NOMO-1 (cell line): ENCODE results near the gene PCDH9.

ENCODE experiments used
- DNase-seq, 2 experiments: peaks; one replicate each; lab custom pipeline; 2025; ENCODE audit not compliant: unreplicated experiment in 2 of 2; lab: John Stamatoyannopoulos, UW

The PCDH9 gene

GRCh38 chr13:66994097-66994496, 236.0 kb downstream of the PCDH9 start:
- peak; percentile 0 to 2 for DNase-seq

GRCh38 chr13:66992719-66993118, 237.4 kb downstream of the PCDH9 start:
- DNase-seq = no peak

- no peak for DNase-seq
Observed at GRCh38 chr13:66992183-66992582, 238.0 kb downstream of the PCDH9 start.

GRCh38 chr13:66984241-66984640, 245.9 kb downstream of the PCDH9 start:
- no peak for DNase-seq

- no peak for DNase-seq
Observed at GRCh38 chr13:66981912-66982311, 248.2 kb downstream of the PCDH9 start.

GRCh38 chr13:66977161-66977560, 253.0 kb downstream of the PCDH9 start:
- DNase-seq = no peak

GRCh38 chr13:66974889-66975288, 255.2 kb downstream of the PCDH9 start:
- no peak for DNase-seq

GRCh38 chr13:66974174-66974573, 256.0 kb downstream of the PCDH9 start:
- DNase-seq = no peak

- DNase-seq = no peak
Observed at GRCh38 chr13:66972659-66973058, 257.5 kb downstream of the PCDH9 start.

- no peak for DNase-seq
Observed at GRCh38 chr13:66971004-66971403, 259.1 kb downstream of the PCDH9 start.

GRCh38 chr13:66969291-66969690, 260.8 kb downstream of the PCDH9 start:
- no peak for DNase-seq

- no peak for DNase-seq
Observed at GRCh38 chr13:66967811-66968597, 262.1 kb downstream of the PCDH9 start.

GRCh38 chr13:66965181-66965580, 265.0 kb downstream of the PCDH9 start:
- DNase-seq = no peak

GRCh38 chr13:66962953-66963352, 267.2 kb downstream of the PCDH9 start:
- no peak for DNase-seq

GRCh38 chr13:66958611-66959010, 271.5 kb downstream of the PCDH9 start:
- DNase-seq = no peak

GRCh38 chr13:66952507-66952906, 277.6 kb downstream of the PCDH9 start:
- DNase-seq = no peak

GRCh38 chr13:66951426-66951825, 278.7 kb downstream of the PCDH9 start:
- no peak for DNase-seq

GRCh38 chr13:66950666-66951065, 279.5 kb downstream of the PCDH9 start:
- no peak for DNase-seq

- no peak for DNase-seq
Observed at GRCh38 chr13:66948910-66949309, 281.2 kb downstream of the PCDH9 start.

- DNase-seq = no peak
Observed at GRCh38 chr13:66943530-66943929, 286.6 kb downstream of the PCDH9 start.

- no peak for DNase-seq
Observed at GRCh38 chr13:66940113-66940512, 290.0 kb downstream of the PCDH9 start.

- DNase-seq = no peak
Observed at GRCh38 chr13:66937423-66937822, 292.7 kb downstream of the PCDH9 start.

GRCh38 chr13:66933994-66934393, 296.1 kb downstream of the PCDH9 start:
- no peak for DNase-seq
